Subcutaneous adipose tissue (tissue), 4 donors: ENCODE data around the gene MEGF8. TPM values are rescaled to one million over a fixed set of nuclear protein-coding genes. Genes with fewer than 3 reads are reported as not detected.

Experiments
- small RNA-seq: library from RNA; depleted of rRNA; stranded (forward); fragments of <200 nt; gene quantifications from one replicate; pipeline ENCODE3, GENCODE V24; 2016
- total RNA-seq, 4 donors: library from RNA; depleted of rRNA; stranded (reverse); fragments of >200 nt; gene quantifications; one replicate each; pipeline ENCODE4 v1.1.0, GENCODE V29; 2016
- TF ChIP-seq, protein P1 (sequence below): fragments of 450-650 bp; IDR thresholded peaks from one replicate; pipeline ENCODE4 v1.5.1; 2016; ENCODE audit warnings: low read depth, mild to moderate bottlenecking, control low read depth, antibody characterized with exemption, moderate library complexity

MEGF8 gene
- total RNA-seq, 4 donors from 2014 or later: 11.9 to 58.8 (median 17.0) TPM

DNA sequence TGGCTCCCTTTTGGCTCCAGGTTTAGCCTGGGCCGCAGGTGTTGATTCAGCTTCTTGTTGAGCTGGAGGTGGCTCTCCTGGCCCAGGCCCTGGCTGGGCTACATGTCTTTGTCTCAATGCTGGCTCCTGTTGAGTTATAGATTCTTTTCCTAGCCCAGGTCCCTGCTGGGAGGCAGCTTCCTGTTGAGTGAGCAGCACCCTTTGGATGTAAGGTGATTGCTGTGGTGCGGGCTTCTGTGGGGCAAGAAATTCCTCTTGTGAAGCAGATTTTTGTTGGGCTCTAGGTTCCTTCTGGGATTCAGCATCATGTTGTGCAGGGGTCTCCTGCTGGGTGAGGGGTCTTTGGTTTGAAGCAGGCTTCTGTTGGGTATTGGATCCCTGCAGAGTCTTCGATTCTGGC lies 101.2 kb downstream of the MEGF8 start:
- TF ChIP-seq, protein P1, sequence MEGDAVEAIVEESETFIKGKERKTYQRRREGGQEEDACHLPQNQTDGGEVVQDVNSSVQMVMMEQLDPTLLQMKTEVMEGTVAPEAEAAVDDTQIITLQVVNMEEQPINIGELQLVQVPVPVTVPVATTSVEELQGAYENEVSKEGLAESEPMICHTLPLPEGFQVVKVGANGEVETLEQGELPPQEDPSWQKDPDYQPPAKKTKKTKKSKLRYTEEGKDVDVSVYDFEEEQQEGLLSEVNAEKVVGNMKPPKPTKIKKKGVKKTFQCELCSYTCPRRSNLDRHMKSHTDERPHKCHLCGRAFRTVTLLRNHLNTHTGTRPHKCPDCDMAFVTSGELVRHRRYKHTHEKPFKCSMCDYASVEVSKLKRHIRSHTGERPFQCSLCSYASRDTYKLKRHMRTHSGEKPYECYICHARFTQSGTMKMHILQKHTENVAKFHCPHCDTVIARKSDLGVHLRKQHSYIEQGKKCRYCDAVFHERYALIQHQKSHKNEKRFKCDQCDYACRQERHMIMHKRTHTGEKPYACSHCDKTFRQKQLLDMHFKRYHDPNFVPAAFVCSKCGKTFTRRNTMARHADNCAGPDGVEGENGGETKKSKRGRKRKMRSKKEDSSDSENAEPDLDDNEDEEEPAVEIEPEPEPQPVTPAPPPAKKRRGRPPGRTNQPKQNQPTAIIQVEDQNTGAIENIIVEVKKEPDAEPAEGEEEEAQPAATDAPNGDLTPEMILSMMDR: no peak

DNA sequence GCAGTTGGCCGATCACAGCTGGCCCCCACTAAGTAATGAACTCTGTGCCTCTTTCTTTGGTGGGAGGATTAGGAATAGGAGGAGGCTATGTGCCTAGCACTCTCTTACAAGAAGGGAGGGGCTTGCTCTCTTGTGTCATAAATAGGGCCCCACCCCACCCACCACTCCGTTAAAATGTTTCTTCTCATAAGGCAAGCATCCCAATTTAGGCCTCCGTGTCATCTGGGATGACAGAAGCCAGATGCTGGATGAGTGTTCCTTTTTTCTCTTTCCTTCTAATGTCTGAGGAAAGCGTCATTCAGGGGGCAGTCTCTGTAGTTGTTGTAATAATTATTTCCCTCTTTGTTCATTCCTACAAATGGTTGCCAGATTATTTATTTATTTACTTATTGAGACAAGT lies 101.9 kb downstream of the MEGF8 start, which contains the start of gene LIPE:
Gene LIPE (minus strand): TSS at position 76 of the 400 bp plus-strand sequence. CDS start 239 bp downstream, outside the sequence.
- TF ChIP-seq, protein P1: no peak

Small RNA genes lying within 50 kb of the gene (small RNA-seq; reads per million reads assigned to genes)
- gene MIR8077: not detected

Other genes starting within 250 kb of the MEGF8 start
- 10 to 100 TPM in 2 of 4 donors, 1 to 10 TPM in 2; 8.2 to 11.7 (median 9.9) TPM for gene ZNF574, start 249.5 kb upstream of the MEGF8 start, total RNA-seq
- gene POU2F2, start 193.2 kb upstream of the MEGF8 start, total RNA-seq: 1 to 10 TPM in 3 of 4 donors, under 1 TPM in 1; 0.85 to 2.4 (median 1.5) TPM
- gene DEDD2, start 108.0 kb upstream of the MEGF8 start, total RNA-seq: 10 to 100 TPM; 17.1 to 34.5 (median 27.0) TPM
- gene ZNF526, start 105.3 kb upstream of the MEGF8 start, total RNA-seq: 1 to 10 TPM; 3.9 to 9.8 (median 5.8) TPM
- gene GSK3A, start 83.0 kb upstream of the MEGF8 start, total RNA-seq: 10 to 100 TPM; 16.0 to 22.0 (median 17.1) TPM
- gene ERF, start 70.5 kb upstream of the MEGF8 start, total RNA-seq: 10 to 100 TPM in 3 of 4 donors, 1 to 10 TPM in 1; 9.9 to 19.4 (median 14.0) TPM
- 10 to 100 TPM; 12.4 to 49.9 (median 14.9) TPM for gene CIC, start 56.4 kb upstream of the MEGF8 start, total RNA-seq
- gene PRR19, start 23.5 kb upstream of the MEGF8 start, total RNA-seq: under 1 TPM in 1 of 4 donors, not detected in 3; 0.75 TPM
- 1 to 10 TPM; 2.1 to 9.3 (median 4.7) TPM for gene PAFAH1B3, start 23.0 kb upstream of the MEGF8 start, total RNA-seq
- not detected for gene TMEM145, start 12.3 kb upstream of the MEGF8 start, total RNA-seq
- gene CNFN, start 64.7 kb downstream of the MEGF8 start, total RNA-seq: 1 to 10 TPM in 2 of 4 donors, not detected in 2; 3.4 to 7.3 TPM
- gene LIPE, start 101.8 kb downstream of the MEGF8 start, total RNA-seq: 1,000 to 10,000 TPM; 1,365 to 4,468 (median 1,601) TPM
- not detected for gene CXCL17, start 117.3 kb downstream of the MEGF8 start, total RNA-seq
- 1 to 10 TPM in 2 of 4 donors, under 1 TPM in 2; 0.22 to 6.0 (median 2.1) TPM for gene CEACAM1, start 202.8 kb downstream of the MEGF8 start, total RNA-seq